Nephron progenitor cell (in vitro differentiated cells): ENCODE measurements around the gene CCDC107.

Experiments used
- DNase-seq: peaks from one replicate; pipeline ENCODE4 v3.0.0; 2021
- H3K27ac Mint-ChIP-seq: 2 replicates; pipeline ENCODE4 v1.8.0; 2021; ENCODE audit warnings: mild to moderate bottlenecking, moderate library complexity, mixed read lengths
- H3K27me3 Mint-ChIP-seq: 2 replicates; pipeline ENCODE4 v1.8.0; 2021; ENCODE audit warnings: mild to moderate bottlenecking, low read depth, mixed read lengths; ENCODE audit not compliant: poor library complexity
- H3K36me3 Mint-ChIP-seq: 2 replicates; pipeline ENCODE4 v1.8.0; 2021; ENCODE audit warnings: low read depth, mixed read lengths
- H3K4me1 Mint-ChIP-seq: 2 replicates; pipeline ENCODE4 v1.8.0; 2021; ENCODE audit warnings: mixed read lengths
- H3K4me3 Mint-ChIP-seq: 2 replicates; pipeline ENCODE4 v1.8.0; 2021; ENCODE audit warnings: mild to moderate bottlenecking, moderate library complexity, mixed read lengths
- H3K9me3 Mint-ChIP-seq: 2 replicates; pipeline ENCODE4 v1.8.0; 2021; ENCODE audit warnings: mild to moderate bottlenecking, moderate library complexity, mixed read lengths
- CTCF ChIP-seq: fragments of 200-600 bp; sonication (generic); IDR thresholded peaks from 2 replicates; pipeline ENCODE4 v1.5.0; 2021; ENCODE audit warnings: antibody characterized with exemption

The CCDC107 gene

GRCh38 chr9:35700942-35701341 is 42.9 kb downstream of the CCDC107 start:
- Mint-ChIP-seq H3K27me3 (no peaks in the 10 kb centered on the region), H3K36me3 (peaks cover 31% of the 10 kb centered on the region), H3K27ac (no peak overlapping the region), H3K9me3 (no peaks in the 10 kb centered on the region), H3K4me1 (no peaks in the 10 kb centered on the region), H3K4me3 (no peak overlapping the region)
- TF ChIP-seq CTCF = no peak
- DNase-seq = no peak

GRCh38 chr9:35702696-35703095 is 44.6 kb downstream of the CCDC107 start:
- no peaks in the 10 kb centered on the region for H3K4me1 Mint-ChIP-seq
- H3K27me3 Mint-ChIP-seq = no peaks in the 10 kb centered on the region
- H3K36me3 Mint-ChIP-seq = peaks cover 33% of the 10 kb centered on the region
- H3K27ac Mint-ChIP-seq = no peak overlapping the region
- no peak overlapping the region for H3K4me3 Mint-ChIP-seq
- H3K9me3 Mint-ChIP-seq = no peaks in the 10 kb centered on the region
- no peak for TF ChIP-seq CTCF
- no peak for DNase-seq

GRCh38 chr9:35703906-35704672 is 46.0 kb downstream of the CCDC107 start:
- H3K4me3 Mint-ChIP-seq = no peak overlapping the region
- no peaks in the 10 kb centered on the region for H3K4me1 Mint-ChIP-seq
- H3K27me3 Mint-ChIP-seq = no peaks in the 10 kb centered on the region
- peaks cover 44% of the 10 kb centered on the region for H3K36me3 Mint-ChIP-seq
- no peaks in the 10 kb centered on the region for H3K9me3 Mint-ChIP-seq
- H3K27ac Mint-ChIP-seq = no peak overlapping the region
- no peak for DNase-seq
- TF ChIP-seq CTCF = no peak

GRCh38 chr9:35705372-35705771 is 47.3 kb downstream of the CCDC107 start:
- Mint-ChIP-seq H3K4me1 (no peaks in the 10 kb centered on the region), H3K27me3 (no peaks in the 10 kb centered on the region), H3K9me3 (no peaks in the 10 kb centered on the region), H3K27ac (no peak overlapping the region), H3K4me3 (no peak overlapping the region), H3K36me3 (peaks cover 51% of the 10 kb centered on the region)
- no peak for DNase-seq
- TF ChIP-seq CTCF = no peak

GRCh38 chr9:35705836-35706430 is 47.8 kb downstream of the CCDC107 start:
- no peaks in the 10 kb centered on the region for H3K27me3 Mint-ChIP-seq
- H3K4me3 Mint-ChIP-seq = no peak overlapping the region
- DNase-seq = no peak
- no peak overlapping the region for H3K27ac Mint-ChIP-seq
- H3K4me1 Mint-ChIP-seq = no peaks in the 10 kb centered on the region
- TF ChIP-seq CTCF = no peak
- peaks cover 57% of the 10 kb centered on the region for H3K36me3 Mint-ChIP-seq
- H3K9me3 Mint-ChIP-seq = no peaks in the 10 kb centered on the region

GRCh38 chr9:35706951-35707350 is 48.9 kb downstream of the CCDC107 start:
- no peak overlapping the region for H3K27ac Mint-ChIP-seq
- H3K4me1 Mint-ChIP-seq = peaks cover 6% of the 10 kb centered on the region
- no peak for DNase-seq
- H3K4me3 Mint-ChIP-seq = no peak overlapping the region
- TF ChIP-seq CTCF = no peak
- H3K36me3 Mint-ChIP-seq = peaks cover 67% of the 10 kb centered on the region
- no peaks in the 10 kb centered on the region for H3K9me3 Mint-ChIP-seq
- no peaks in the 10 kb centered on the region for H3K27me3 Mint-ChIP-seq
